A549 (cell line): Measurements from ENCODE around the gene ANXA10. TPM values are rescaled to one million over a fixed set of nuclear protein-coding genes. Genes with fewer than 3 reads are reported as not detected.

Experiments
- ATAC-seq, 2 experiments: fragments of 200-7000 bp in 1 of 2; fragments of >200 bp in 1 of 2; cut with Nextera tagmentation in 1 of 2; cut with Tn5 transposase in 1 of 2; 3 replicates each; pipeline versions ENCODE4 v1.8.0 to v1.9.1; 2018 to 2020; ENCODE audit warnings: mild to moderate bottlenecking in 1 of 2, moderate library complexity in 1 of 2
- CTCF ChIA-PET: fragments of 300-600 bp; sonication (Branson Sonifier 250); formaldehyde crosslinking; extraction: SDS; loops from one replicate; lab custom pipeline; 2021; ENCODE audit warnings: antibody characterized with exemption, inconsistent platforms; lab: Yijun Ruan, JAX
- POLR2A ChIA-PET: fragments of 350-600 bp; formaldehyde crosslinking; extraction: SDS; loops from one replicate; lab custom pipeline; 2021; ENCODE audit warnings: antibody characterized with exemption, inconsistent platforms; lab: Yijun Ruan, JAX
- DNase-seq, 2 experiments: peaks; one replicate each; pipeline versions ENCODE4 v3.0.0 to v3.0.0-alpha.2; 2011 to 2016; ENCODE audit warnings: low read depth in 1 of 2, low spot score in 1 of 2
- FAIRE-seq: peaks from 2 replicates; lab custom pipeline; 2011; peaks lifted over from hg19 to GRCh38; lab: Jason Lieb, UNC
- H3K27ac ChIP-seq, 2 experiments: fragments of >200 bp; sonication (Bioruptor Twin); formaldehyde crosslinking; 3 replicates each; pipeline ENCODE4 v1.5.1; 2016 to 2017
- H3K4me1 ChIP-seq: fragments of >200 bp; sonication (Bioruptor Twin); formaldehyde crosslinking; 3 replicates; pipeline ENCODE4 v1.6.1; 2016
- H3K4me2 ChIP-seq: fragments of >200 bp; sonication (Bioruptor Twin); formaldehyde crosslinking; 3 replicates; pipeline ENCODE4 v1.6.1; 2016
- H3K4me3 ChIP-seq: fragments of >200 bp; sonication (Bioruptor Twin); formaldehyde crosslinking; 3 replicates; pipeline ENCODE4 v1.5.1; 2016
- H3K9me3 ChIP-seq: fragments of >200 bp; sonication (Bioruptor Twin); formaldehyde crosslinking; 3 replicates; pipeline ENCODE4 v1.6.1; 2016
- CBX8 ChIP-seq: fragments of 200-600 bp; sonication (generic); IDR thresholded peaks from 2 replicates; pipeline ENCODE4 v1.6.1; 2016
- CEBPB ChIP-seq, 2 experiments: fragments of >200 bp in 1 of 2; sonication (Bioruptor Twin) in 1 of 2; formaldehyde crosslinking in 1 of 2; IDR thresholded peaks; 2 replicates each; pipeline ENCODE4 v1.6.1; 2012 to 2016
- CHD2 ChIP-seq: fragments of 150-350 bp; IDR thresholded peaks from 2 replicates; pipeline ENCODE4 v1.6.1; 2014; ENCODE audit warnings: low read length; ENCODE audit not compliant: partially characterized antibody
- EHMT2 ChIP-seq: fragments of 200-600 bp; sonication (generic); IDR thresholded peaks from 2 replicates; pipeline ENCODE4 v1.6.1; 2016; ENCODE audit warnings: antibody characterized with exemption, low read depth, mild to moderate bottlenecking, moderate library complexity
- EP300 ChIP-seq, 2 experiments: fragments of >200 bp; sonication (Bioruptor Twin); formaldehyde crosslinking; IDR thresholded peaks; 2 replicates in 1 of 2; 3 replicates in 1 of 2; pipeline ENCODE4 v1.6.1; 2016 to 2017
- FOSB ChIP-seq: fragments of 250-450 bp; sonication (Bioruptor Pico); IDR thresholded peaks from 2 replicates; pipeline ENCODE4 v1.5.0; 2020; ENCODE audit warnings: mild to moderate bottlenecking, moderate library complexity
- FOSL2 ChIP-seq, 2 experiments: fragments of 450-650 bp in 1 of 2; fragments of >200 bp in 1 of 2; sonication (Bioruptor Twin) in 1 of 2; formaldehyde crosslinking; IDR thresholded peaks; 2 replicates each; pipeline versions ENCODE4 v1.5.0 to v1.6.1; 2016 to 2020; ENCODE audit warnings: mild to moderate bottlenecking in 1 of 2, moderate library complexity in 1 of 2
- GATA3 ChIP-seq: IDR thresholded peaks from 2 replicates; pipeline ENCODE4 v1.6.1; 2012; ENCODE audit warnings: borderline replicate concordance
- HOXB5 ChIP-seq: fragments of 250-450 bp; sonication (Bioruptor Pico); IDR thresholded peaks from 2 replicates; pipeline ENCODE4 v1.5.0; 2020; ENCODE audit warnings: mild to moderate bottlenecking, moderate library complexity
- JUNB ChIP-seq: fragments of >200 bp; sonication (Bioruptor Twin); formaldehyde crosslinking; IDR thresholded peaks from 2 replicates; pipeline ENCODE4 v1.6.1; 2016
- KDM1A ChIP-seq: fragments of 200-600 bp; sonication (generic); IDR thresholded peaks from 2 replicates; pipeline ENCODE4 v1.6.1; 2016; ENCODE audit warnings: low read depth, mild to moderate bottlenecking
- MAFK ChIP-seq: fragments of 450-650 bp; IDR thresholded peaks from 2 replicates; pipeline ENCODE4 v1.6.1; 2014; ENCODE audit not compliant: partially characterized antibody
- MYC ChIP-seq: IDR thresholded peaks from 2 replicates; pipeline ENCODE4 v1.6.1; 2012; ENCODE audit warnings: mild to moderate bottlenecking, inconsistent platforms, low read length, improper control_type of control experiment, borderline replicate concordance
- NPAS2 ChIP-seq: fragments of 250-450 bp; sonication (Bioruptor Pico); IDR thresholded peaks from 2 replicates; pipeline ENCODE4 v1.8.0; 2022; ENCODE audit warnings: mild to moderate bottlenecking, moderate library complexity, borderline replicate concordance
- NR3C1 ChIP-seq: fragments of >200 bp; sonication (Bioruptor Twin); formaldehyde crosslinking; IDR thresholded peaks from 3 replicates; pipeline ENCODE4 v1.6.1; 2017
- POLR2AphosphoS2 ChIP-seq: conservative IDR thresholded peaks from 2 replicates; pipeline ENCODE4 v1.6.1; 2012; ENCODE audit warnings: low read length, improper control_type of control experiment, inconsistent platforms
- RCOR1 ChIP-seq: fragments of 150-350 bp; IDR thresholded peaks from 2 replicates; pipeline ENCODE4 v1.6.1; 2014; ENCODE audit warnings: antibody characterized with exemption, low read length, low read depth
- RFX5 ChIP-seq: fragments of 450-650 bp; IDR thresholded peaks from 2 replicates; pipeline ENCODE4 v1.7.1; 2014; ENCODE audit warnings: antibody characterized with exemption, mild to moderate bottlenecking, moderate library complexity
- RNF2 ChIP-seq: fragments of 200-600 bp; sonication (generic); IDR thresholded peaks from 2 replicates; pipeline ENCODE4 v1.6.1; 2016; ENCODE audit warnings: low read depth, mild to moderate bottlenecking, antibody characterized with exemption, moderate library complexity, borderline replicate concordance
- SMC3 ChIP-seq: fragments of >200 bp; sonication (Bioruptor Twin); formaldehyde crosslinking; IDR thresholded peaks from 3 replicates; pipeline ENCODE4 v1.6.1; 2018; ENCODE audit warnings: inconsistent platforms
- SREBF2 ChIP-seq: fragments of 450-650 bp; IDR thresholded peaks from 2 replicates; pipeline ENCODE4 v1.6.1; 2014; ENCODE audit warnings: mild to moderate bottlenecking, moderate library complexity
- ZFP36 ChIP-seq: fragments of 450-650 bp; IDR thresholded peaks from 2 replicates; pipeline ENCODE4 v1.6.1; 2014; ENCODE audit warnings: borderline replicate concordance; ENCODE audit not compliant: partially characterized antibody
- ZNF302 ChIP-seq: fragments of 250-450 bp; sonication (Bioruptor Pico); IDR thresholded peaks from 2 replicates; pipeline ENCODE4 v1.9.0; 2021; ENCODE audit warnings: inconsistent platforms, mild to moderate bottlenecking, moderate library complexity
- WGBS: methylation state at CpG from one replicate; pipeline ENCODE4 v1.1.6; 2017; ENCODE audit errors: missing lambda C conversion rate; 5-methylcytosine and 5-hydroxymethylcytosine counted together
- polyA plus RNA-seq, 4 experiments: library from polyadenylated mRNA; depleted of rRNA in 3 of 4; stranded (reverse); fragments of >200 nt; fragmentation: RNase III in 1 of 4; extraction: RNeasy Plus Mini Kit Qiagen cat#74134 plus additional on column Dnase treatment in 1 of 4; gene quantifications; 2 replicates in 3 of 4; 3 replicates in 1 of 4; pipeline ENCODE4 v1.2.3, GENCODE V29; 2011 to 2017
- TF ChIP-seq, protein P1 (sequence below): fragments of >200 bp; sonication (Bioruptor Twin); formaldehyde crosslinking; IDR thresholded peaks from 3 replicates; pipeline ENCODE4 v1.6.1; 2016
- TF ChIP-seq, protein P2 (sequence below): IDR thresholded peaks from 2 replicates; pipeline ENCODE4 v1.6.1; 2012

Gene ANXA10
- polyA plus RNA-seq, 2 of the 4 experiments (the other 2 are of a cell fraction): 1.7 to 4.0 TPM

DNA sequence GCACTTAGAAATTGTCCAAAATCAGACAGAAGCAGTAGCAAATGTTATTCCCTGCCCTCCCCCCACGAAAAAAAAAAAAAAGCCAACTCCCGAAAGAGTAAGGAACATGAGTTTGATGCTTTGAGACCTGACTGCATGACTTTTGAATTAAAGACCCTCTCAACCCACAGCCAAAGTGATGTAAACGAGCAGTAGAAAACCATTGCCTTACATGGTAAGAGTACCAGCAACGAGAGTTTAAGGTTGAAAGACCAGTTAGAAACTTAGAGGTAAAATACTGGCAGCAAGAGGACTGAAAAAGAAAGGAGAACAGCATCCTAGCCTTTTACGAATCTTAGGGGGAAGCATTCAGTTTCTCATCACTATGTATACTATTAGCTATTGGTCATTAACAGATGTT is 10.0 kb upstream of the ANXA10 start:
- POLR2A ChIA-PET: no interaction called here
- ATAC-seq: no peak
- WGBS: 59% methylated on average over 5 of the region's 5 CpGs
- no peak for FAIRE-seq
- Histone ChIP-seq H3K27ac (no peak overlapping the region), H3K9me3 (no peaks in the 10 kb centered on the region), H3K4me3 (no peak overlapping the region), H3K4me1 (no peaks in the 10 kb centered on the region), H3K4me2 (no peak overlapping the region)
- DNase-seq: no peak
- CTCF ChIA-PET: interaction anchor here (1.0 kb wide), 1 partner anchor 71 kb away, joined by 3 read pairs; no protein-coding TSS in a partner anchor
- TF ChIP-seq JUNB (no peak), RNF2 (no peak), CHD2 (no peak), HOXB5 (no peak), EHMT2 (no peak), MYC (no peak), FOSB (CRISPR knock-in tag) (no peak), SMC3 (no peak), MAFK (no peak), ZFP36 (no peak), RFX5 (no peak), SREBF2 (no peak), CBX8 (no peak), RCOR1 (no peak)
- TF ChIP-seq, protein P1, sequence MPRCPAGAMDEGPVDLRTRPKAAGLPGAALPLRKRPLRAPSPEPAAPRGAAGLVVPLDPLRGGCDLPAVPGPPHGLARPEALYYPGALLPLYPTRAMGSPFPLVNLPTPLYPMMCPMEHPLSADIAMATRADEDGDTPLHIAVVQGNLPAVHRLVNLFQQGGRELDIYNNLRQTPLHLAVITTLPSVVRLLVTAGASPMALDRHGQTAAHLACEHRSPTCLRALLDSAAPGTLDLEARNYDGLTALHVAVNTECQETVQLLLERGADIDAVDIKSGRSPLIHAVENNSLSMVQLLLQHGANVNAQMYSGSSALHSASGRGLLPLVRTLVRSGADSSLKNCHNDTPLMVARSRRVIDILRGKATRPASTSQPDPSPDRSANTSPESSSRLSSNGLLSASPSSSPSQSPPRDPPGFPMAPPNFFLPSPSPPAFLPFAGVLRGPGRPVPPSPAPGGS: no peak
- TF ChIP-seq, protein P2, sequence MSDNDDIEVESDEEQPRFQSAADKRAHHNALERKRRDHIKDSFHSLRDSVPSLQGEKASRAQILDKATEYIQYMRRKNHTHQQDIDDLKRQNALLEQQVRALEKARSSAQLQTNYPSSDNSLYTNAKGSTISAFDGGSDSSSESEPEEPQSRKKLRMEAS: no peak
- TF ChIP-seq, all 56 proteins: peak for 0

DNA sequence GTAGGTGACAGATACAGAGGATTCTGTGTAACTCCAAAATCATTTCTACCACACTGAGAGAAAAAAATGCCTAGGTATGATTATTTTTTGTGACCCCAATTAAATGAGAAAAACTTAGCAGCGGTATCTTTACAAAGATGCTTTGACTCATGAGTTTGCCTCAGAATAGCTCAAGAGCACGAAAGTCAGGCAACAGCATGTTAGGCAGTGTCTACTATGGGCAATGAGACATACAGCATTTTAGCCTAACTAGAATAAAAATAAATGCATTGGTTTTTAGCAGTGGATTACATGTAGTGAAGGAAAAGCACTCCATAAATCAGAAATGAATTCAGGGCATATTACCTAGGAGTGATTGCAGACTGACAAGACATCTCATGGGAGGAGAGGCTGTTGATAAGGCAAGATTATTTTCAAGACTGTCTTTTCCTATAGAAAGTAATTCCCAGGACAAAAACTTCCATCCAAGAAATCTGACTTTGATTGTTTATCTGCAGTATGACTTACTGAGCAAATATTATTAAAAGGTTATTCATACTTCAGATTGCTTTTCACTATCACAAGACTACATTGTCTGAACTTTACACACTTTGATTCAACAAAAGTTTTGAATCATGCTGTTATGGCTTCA is 3.6 kb downstream of the ANXA10 start:
- ChIA-PET CTCF (no interaction called here), POLR2A (no interaction called here)
- WGBS: 3% methylated on average over 2 of the region's 2 CpGs
- FAIRE-seq (no peak), DNase-seq (peak in 1 of 2 experiments; percentile 20), ATAC-seq (peak; percentile 70 to 72)
- Histone ChIP-seq H3K4me1 (peaks cover 46% of the 10 kb centered on the region), H3K27ac (peak overlapping the region; percentile 55 to 74; a peak in 5 of 6 replicates), H3K4me3 (no peak overlapping the region), H3K9me3 (no peaks in the 10 kb centered on the region), H3K4me2 (peak overlapping the region; percentile 63)
- TF ChIP-seq NR3C1: no peak
- TF ChIP-seq, protein P1: no peak
- TF ChIP-seq JUNB: peak; percentile 72; the same call in 1 of the 2 replicates
- no peak for TF ChIP-seq POLR2AphosphoS2
- TF ChIP-seq GATA3: peak; percentile 54; the same call in 1 of the 2 replicates
- TF ChIP-seq KDM1A: no peak
- TF ChIP-seq ZNF302 (CRISPR knock-in tag): no peak
- 0 out of 5 replicates have a peak, but pooled peaks of 1 of the 2 experiments have one; percentile 20 for TF ChIP-seq EP300 (IDR thresholded peaks at IDR 0.05)
- TF ChIP-seq FOSL2 (IDR thresholded peaks at IDR 0.05): peak; percentile 20; the same call in 1 of the 2 replicates
- TF ChIP-seq FOSL2 (CRISPR knock-in tag; IDR thresholded peaks at IDR 0.05): 0 out of 2 replicates have a peak, but pooled peaks have one; percentile 5
- TF ChIP-seq CEBPB (IDR thresholded peaks at IDR 0.05): no peak
- TF ChIP-seq NPAS2 (CRISPR knock-in tag): no peak
